RPMI7951 (cell line): Measurements from ENCODE around the gene USP36. TPM values are rescaled to one million over a fixed set of nuclear protein-coding genes. Genes with fewer than 3 reads are reported as not detected.

Experiments
- total RNA-seq: library from RNA; depleted of rRNA; stranded (reverse); fragments of >200 nt; shearing (Covaris generic); gene quantifications from 2 replicates; pipeline ENCODE4 v1.2.3, GENCODE V29; 2014; rRNA removed

USP36 gene
- total RNA-seq, 1 experiment from 2014 or later, result 11.2 TPM

Other genes with a start within 250 kb of the USP36 start
- 14.6 and 14.8 TPM in 2 replicates for gene CYTH1, start 58.5 kb downstream of the USP36 start, total RNA-seq
- gene CEP295NL, start 62.4 kb upstream of the USP36 start, total RNA-seq, result 0.49 TPM in 1 of 2 replicates, not detected in the other
- gene TIMP2, start 84.6 kb upstream of the USP36 start, total RNA-seq, result 115 and 147 TPM in 2 replicates
- 524 and 575 TPM in 2 replicates for gene LGALS3BP, start 139.1 kb upstream of the USP36 start, total RNA-seq
- 39.2 and 43.6 TPM in 2 replicates for gene CANT1, start 168.9 kb upstream of the USP36 start, total RNA-seq
- 31.8 and 45.7 TPM in 2 replicates for gene C1QTNF1, start 183.4 kb upstream of the USP36 start, total RNA-seq
- gene ENGASE, start 234.0 kb upstream of the USP36 start, total RNA-seq, result 3.7 and 4.1 TPM in 2 replicates